HepG2 (cell line): ENCODE results near the gene NUP85. TPM values are rescaled to one million over a fixed set of nuclear protein-coding genes. Genes with fewer than 3 reads are reported as not detected.

Experiments used
- BRCA1 ChIP-seq: sonication (generic); formaldehyde crosslinking; IDR thresholded peaks from 2 replicates; pipeline ENCODE4 v1.4.0; 2020; ENCODE audit warnings: missing genetic modification reagents
- ELF1 ChIP-seq: sonication (generic); formaldehyde crosslinking; IDR thresholded peaks from 2 replicates; pipeline ENCODE4 v1.4.0; 2020; ENCODE audit warnings: missing genetic modification reagents
- HDAC2 ChIP-seq: sonication (generic); formaldehyde crosslinking; IDR thresholded peaks from 2 replicates; pipeline ENCODE4 v1.4.0; 2020; ENCODE audit warnings: missing genetic modification reagents
- HOXA5 ChIP-seq: sonication (generic); formaldehyde crosslinking; IDR thresholded peaks from 2 replicates; pipeline ENCODE4 v1.4.0; 2020; ENCODE audit warnings: missing genetic modification reagents
- KMT2A ChIP-seq: sonication (generic); formaldehyde crosslinking; IDR thresholded peaks from 2 replicates; pipeline ENCODE4 v1.4.0; 2020; ENCODE audit warnings: missing genetic modification reagents
- MTF2 ChIP-seq: sonication (generic); formaldehyde crosslinking; IDR thresholded peaks from 2 replicates; pipeline ENCODE4 v1.5.0; 2020; ENCODE audit warnings: missing genetic modification reagents, borderline replicate concordance
- RORA ChIP-seq: sonication (generic); formaldehyde crosslinking; IDR thresholded peaks from 2 replicates; pipeline ENCODE4 v1.5.0; 2020; ENCODE audit warnings: mild to moderate bottlenecking, missing genetic modification reagents, moderate library complexity
- SP2 ChIP-seq: sonication (generic); formaldehyde crosslinking; IDR thresholded peaks from 2 replicates; pipeline ENCODE4 v1.5.1; 2020; ENCODE audit warnings: mild to moderate bottlenecking, missing genetic modification reagents
- ZFP36L1 ChIP-seq: sonication (generic); formaldehyde crosslinking; IDR thresholded peaks from 2 replicates; pipeline ENCODE4 v1.8.0; 2022; ENCODE audit warnings: mild to moderate bottlenecking, missing genetic modification reagents, moderate library complexity
- ZFP41 ChIP-seq: sonication (generic); formaldehyde crosslinking; IDR thresholded peaks from 2 replicates; pipeline ENCODE4 v1.4.0; 2020; ENCODE audit warnings: mild to moderate bottlenecking, missing genetic modification reagents, borderline replicate concordance
- ZNF772 ChIP-seq: sonication (generic); formaldehyde crosslinking; IDR thresholded peaks from 2 replicates; pipeline ENCODE4 v1.5.0; 2020; ENCODE audit warnings: mild to moderate bottlenecking, missing genetic modification reagents
- ZNF776 ChIP-seq: sonication (generic); formaldehyde crosslinking; IDR thresholded peaks from 2 replicates; pipeline ENCODE4 v1.4.0; 2020; ENCODE audit warnings: mild to moderate bottlenecking, missing genetic modification reagents
- ZZZ3 ChIP-seq: sonication (generic); formaldehyde crosslinking; IDR thresholded peaks from 2 replicates; pipeline ENCODE4 v1.4.0; 2020; ENCODE audit warnings: missing genetic modification reagents, mild to moderate bottlenecking, borderline replicate concordance
- polyA plus RNA-seq, 8 experiments: library from polyadenylated mRNA; depleted of rRNA in 3 of 8; stranded (reverse) in 7 of 8; unstranded in 1 of 8; fragments of >200 nt; fragmentation: Illumina TruSeq in 4 of 8; extraction: Trizol in 4 of 8; gene quantifications; 2 replicates each; pipeline versions ENCODE4 v1.2.1 to v1.2.3, GENCODE V29; 2011 to 2016; ENCODE audit warnings: low read depth in 4 of 8, missing spikeins in 1 of 8, mixed read lengths in 1 of 8; ENCODE audit not compliant: insufficient read depth in 1 of 8
- total RNA-seq, 5 experiments: library from RNA; depleted of rRNA; stranded (reverse); fragments of >200 nt; fragmentation: Illumina TruSeq; extraction: Trizol; gene quantifications; 2 replicates each; pipeline ENCODE4 v1.2.3, GENCODE V29; 2016; ENCODE audit warnings: low read depth in 1 of 5
- TF ChIP-seq, protein P1 (sequence below): sonication (generic); formaldehyde crosslinking; IDR thresholded peaks from 2 replicates; pipeline ENCODE4 v1.5.0; 2020; ENCODE audit warnings: mild to moderate bottlenecking, missing genetic modification reagents
- TF ChIP-seq, protein P2 (sequence below): sonication (generic); formaldehyde crosslinking; IDR thresholded peaks from 2 replicates; pipeline ENCODE4 v1.9.0; 2022; ENCODE audit warnings: low read depth, missing genetic modification reagents
- TF ChIP-seq, protein P3 (sequence below), 2 experiments: fragments of 450-650 bp in 1 of 2; sonication (generic) in 1 of 2; formaldehyde crosslinking in 1 of 2; IDR thresholded peaks; 2 replicates each; pipeline versions ENCODE4 v1.6.1 to v1.8.0; 2016 to 2022; ENCODE audit warnings: antibody characterized with exemption in 1 of 2, mild to moderate bottlenecking in 1 of 2, missing genetic modification reagents in 1 of 2

Gene NUP85
- total and polyA plus RNA-seq, 2 of the 13 experiments (the other 11 are each of a cell fraction or from before 2014, with no cell fraction given): 89.1 to 124 TPM

DNA sequence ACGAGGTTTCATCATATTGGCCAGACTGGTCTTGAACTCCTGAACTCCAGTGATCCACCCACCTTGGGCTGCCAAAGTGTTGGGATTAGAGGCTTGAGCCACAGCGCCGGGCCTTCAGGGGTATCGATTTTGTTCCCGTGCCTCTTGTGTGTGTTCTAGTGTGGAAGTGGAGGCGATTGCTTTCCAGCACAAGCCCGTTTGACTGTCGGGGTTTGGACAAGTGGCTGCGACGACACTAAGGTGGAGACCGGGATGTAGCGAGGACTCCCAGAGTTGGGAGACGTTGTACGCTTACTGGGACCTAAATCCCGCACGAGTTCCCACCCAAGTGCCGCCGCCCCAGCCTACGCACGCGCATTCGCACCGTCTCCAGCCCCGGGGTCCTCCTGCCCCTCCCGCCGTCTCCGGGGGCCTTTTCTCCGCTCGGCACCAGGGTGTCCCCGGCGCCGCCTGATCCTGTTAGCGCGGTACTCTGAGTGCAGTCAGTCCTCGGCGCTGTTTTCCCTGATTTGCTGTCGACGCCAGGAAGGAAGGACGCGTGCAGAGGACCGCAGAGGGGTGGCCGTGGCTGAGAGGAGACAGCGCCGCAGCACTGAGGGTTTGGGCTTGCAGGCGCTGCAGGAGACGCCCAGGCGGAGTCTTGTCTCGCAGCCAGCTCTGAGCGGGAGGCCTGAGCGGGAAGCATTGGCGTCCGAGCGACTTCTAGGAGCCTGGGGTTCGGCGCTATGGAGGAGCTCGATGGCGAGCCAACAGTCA is at the start of gene NUP85 (continued):
- TF ChIP-seq HOXA5 (CRISPR knock-in tag) (peak; percentile 84; the same call in 1 of the 2 replicates), MTF2 (CRISPR knock-in tag) (no peak), ZNF772 (CRISPR knock-in tag) (peak; percentile 98), ZFP41 (CRISPR knock-in tag) (peak; percentile 5; the same call in 1 of the 2 replicates), HDAC2 (CRISPR knock-in tag) (peak; percentile 82), RORA (CRISPR knock-in tag) (no peak), SP2 (CRISPR knock-in tag) (no peak; the same call in 1 of the 2 replicates), ZNF776 (peak; percentile 91), ZZZ3 (CRISPR knock-in tag) (no peak; the same call in 1 of the 2 replicates), KMT2A (CRISPR knock-in tag) (peak; percentile 98), ELF1 (peak; percentile 76), BRCA1 (CRISPR knock-in tag) (peak; percentile 24), ZFP36L1 (CRISPR knock-in tag) (no peak; the same call in 1 of the 2 replicates)
- TF ChIP-seq, protein P1, sequence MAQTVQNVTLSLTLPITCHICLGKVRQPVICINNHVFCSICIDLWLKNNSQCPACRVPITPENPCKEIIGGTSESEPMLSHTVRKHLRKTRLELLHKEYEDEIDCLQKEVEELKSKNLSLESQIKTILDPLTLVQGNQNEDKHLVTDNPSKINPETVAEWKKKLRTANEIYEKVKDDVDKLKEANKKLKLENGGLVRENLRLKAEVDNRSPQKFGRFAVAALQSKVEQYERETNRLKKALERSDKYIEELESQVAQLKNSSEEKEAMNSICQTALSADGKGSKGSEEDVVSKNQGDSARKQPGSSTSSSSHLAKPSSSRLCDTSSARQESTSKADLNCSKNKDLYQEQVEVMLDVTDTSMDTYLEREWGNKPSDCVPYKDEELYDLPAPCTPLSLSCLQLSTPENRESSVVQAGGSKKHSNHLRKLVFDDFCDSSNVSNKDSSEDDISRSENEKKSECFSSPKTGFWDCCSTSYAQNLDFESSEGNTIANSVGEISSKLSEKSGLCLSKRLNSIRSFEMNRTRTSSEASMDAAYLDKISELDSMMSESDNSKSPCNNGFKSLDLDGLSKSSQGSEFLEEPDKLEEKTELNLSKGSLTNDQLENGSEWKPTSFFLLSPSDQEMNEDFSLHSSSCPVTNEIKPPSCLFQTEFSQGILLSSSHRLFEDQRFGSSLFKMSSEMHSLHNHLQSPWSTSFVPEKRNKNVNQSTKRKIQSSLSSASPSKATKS (CRISPR knock-in tag): 0 out of 2 replicates have a peak, but pooled peaks have one; percentile 46
- TF ChIP-seq, protein P2, sequence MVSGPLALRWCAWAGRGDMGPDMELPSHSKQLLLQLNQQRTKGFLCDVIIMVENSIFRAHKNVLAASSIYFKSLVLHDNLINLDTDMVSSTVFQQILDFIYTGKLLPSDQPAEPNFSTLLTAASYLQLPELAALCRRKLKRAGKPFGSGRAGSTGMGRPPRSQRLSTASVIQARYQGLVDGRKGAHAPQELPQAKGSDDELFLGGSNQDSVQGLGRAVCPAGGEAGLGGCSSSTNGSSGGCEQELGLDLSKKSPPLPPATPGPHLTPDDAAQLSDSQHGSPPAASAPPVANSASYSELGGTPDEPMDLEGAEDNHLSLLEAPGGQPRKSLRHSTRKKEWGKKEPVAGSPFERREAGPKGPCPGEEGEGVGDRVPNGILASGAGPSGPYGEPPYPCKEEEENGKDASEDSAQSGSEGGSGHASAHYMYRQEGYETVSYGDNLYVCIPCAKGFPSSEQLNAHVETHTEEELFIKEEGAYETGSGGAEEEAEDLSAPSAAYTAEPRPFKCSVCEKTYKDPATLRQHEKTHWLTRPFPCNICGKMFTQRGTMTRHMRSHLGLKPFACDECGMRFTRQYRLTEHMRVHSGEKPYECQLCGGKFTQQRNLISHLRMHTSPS: peak; percentile 35; the same call in 1 of the 2 replicates
- TF ChIP-seq, protein P3, sequence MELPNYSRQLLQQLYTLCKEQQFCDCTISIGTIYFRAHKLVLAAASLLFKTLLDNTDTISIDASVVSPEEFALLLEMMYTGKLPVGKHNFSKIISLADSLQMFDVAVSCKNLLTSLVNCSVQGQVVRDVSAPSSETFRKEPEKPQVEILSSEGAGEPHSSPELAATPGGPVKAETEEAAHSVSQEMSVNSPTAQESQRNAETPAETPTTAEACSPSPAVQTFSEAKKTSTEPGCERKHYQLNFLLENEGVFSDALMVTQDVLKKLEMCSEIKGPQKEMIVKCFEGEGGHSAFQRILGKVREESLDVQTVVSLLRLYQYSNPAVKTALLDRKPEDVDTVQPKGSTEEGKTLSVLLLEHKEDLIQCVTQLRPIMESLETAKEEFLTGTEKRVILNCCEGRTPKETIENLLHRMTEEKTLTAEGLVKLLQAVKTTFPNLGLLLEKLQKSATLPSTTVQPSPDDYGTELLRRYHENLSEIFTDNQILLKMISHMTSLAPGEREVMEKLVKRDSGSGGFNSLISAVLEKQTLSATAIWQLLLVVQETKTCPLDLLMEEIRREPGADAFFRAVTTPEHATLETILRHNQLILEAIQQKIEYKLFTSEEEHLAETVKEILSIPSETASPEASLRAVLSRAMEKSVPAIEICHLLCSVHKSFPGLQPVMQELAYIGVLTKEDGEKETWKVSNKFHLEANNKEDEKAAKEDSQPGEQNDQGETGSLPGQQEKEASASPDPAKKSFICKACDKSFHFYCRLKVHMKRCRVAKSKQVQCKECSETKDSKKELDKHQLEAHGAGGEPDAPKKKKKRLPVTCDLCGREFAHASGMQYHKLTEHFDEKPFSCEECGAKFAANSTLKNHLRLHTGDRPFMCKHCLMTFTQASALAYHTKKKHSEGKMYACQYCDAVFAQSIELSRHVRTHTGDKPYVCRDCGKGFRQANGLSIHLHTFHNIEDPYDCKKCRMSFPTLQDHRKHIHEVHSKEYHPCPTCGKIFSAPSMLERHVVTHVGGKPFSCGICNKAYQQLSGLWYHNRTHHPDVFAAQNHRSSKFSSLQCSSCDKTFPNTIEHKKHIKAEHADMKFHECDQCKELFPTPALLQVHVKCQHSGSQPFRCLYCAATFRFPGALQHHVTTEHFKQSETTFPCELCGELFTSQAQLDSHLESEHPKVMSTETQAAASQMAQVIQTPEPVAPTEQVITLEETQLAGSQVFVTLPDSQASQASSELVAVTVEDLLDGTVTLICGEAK (IDR thresholded peaks at IDR 0.05): no peak
- TF ChIP-seq, protein P3 (CRISPR knock-in tag; IDR thresholded peaks at IDR 0.05): peak; percentile 83
